HepG2 (cell line): ENCODE results near the gene NCR3LG1. TPM values are rescaled to one million over a fixed set of nuclear protein-coding genes. Genes with fewer than 3 reads are reported as not detected.

Experiments used
- ATAC-seq: fragments of 200-7000 bp; cut with Tn5 transposase; 3 replicates; pipeline ENCODE4 v1.9.1; 2020; ENCODE audit warnings: mild to moderate bottlenecking, moderate library complexity
- BruUV-seq: library from RNA; stranded (reverse); fragments of 400-500 nt; replicated peaks from 2 replicates; lab custom pipeline; 2021; lab: Mats Ljungman, UMichigan
- CTCF ChIA-PET: fragments of 300-600 bp; formaldehyde crosslinking; extraction: SDS; loops from one replicate; lab custom pipeline; 2021; ENCODE audit warnings: low total read pairs, inconsistent platforms, low intra/inter-chr PET ratio; lab: Yijun Ruan, JAX
- POLR2A ChIA-PET: fragments of 350-600 bp; sonication (Branson Sonifier 250); formaldehyde crosslinking; loops from one replicate; lab custom pipeline; 2020; ENCODE audit warnings: antibody characterized with exemption, inconsistent platforms; lab: Yijun Ruan, JAX
- DNase-seq: peaks from one replicate; pipeline ENCODE4 v3.0.0-alpha.2; 2015; ENCODE audit warnings: low spot score
- FAIRE-seq: peaks from 3 replicates; lab custom pipeline; 2011; peaks lifted over from hg19 to GRCh38; lab: Jason Lieb, UNC
- H2AFZ ChIP-seq: one replicate; pipeline ENCODE4 v1.6.1; 2011; ENCODE audit warnings: low read length, inconsistent platforms
- H3K27ac ChIP-seq: fragments of 300-600 bp; 3 replicates; pipeline ENCODE4 v1.8.0; 2011; ENCODE audit warnings: mixed run types, mild to moderate bottlenecking, mixed read lengths, low read length, inconsistent platforms; ENCODE audit not compliant: insufficient read depth; ENCODE audit errors: extremely low read length
- H3K27me3 ChIP-seq, 2 experiments: fragments of 200-600 bp in 1 of 2; 2 replicates in 1 of 2; 3 replicates in 1 of 2; pipeline versions ENCODE4 v1.6.0 to v1.8.0; 2011; ENCODE audit warnings: low read length in 2 of 2, mild to moderate bottlenecking in 2 of 2, moderate library complexity in 2 of 2, inconsistent platforms in 1 of 2; ENCODE audit not compliant: insufficient read depth in 2 of 2, control insufficient read depth in 1 of 2
- H3K36me3 ChIP-seq, 2 experiments: fragments of 200-600 bp in 1 of 2; replicated peaks in 1 of 2; 2 replicates in 1 of 2; 3 replicates in 1 of 2; pipeline versions ENCODE4 v1.5.1 to v1.8.0; 2011; ENCODE audit warnings: low read length in 2 of 2, inconsistent platforms in 1 of 2; ENCODE audit not compliant: insufficient read depth in 2 of 2, control insufficient read depth in 1 of 2
- H3K4me1 ChIP-seq: 2 replicates; pipeline ENCODE4 v1.5.1; 2012; ENCODE audit warnings: low read length, inconsistent platforms; ENCODE audit not compliant: insufficient read depth
- H3K4me2 ChIP-seq: 2 replicates; pipeline ENCODE4 v1.6.0; 2011; ENCODE audit warnings: low read depth, low read length, inconsistent platforms
- H3K4me3 ChIP-seq, 3 experiments: fragments of 200-600 bp in 1 of 3; sonication (generic), shearing (Covaris generic) in 1 of 3; replicated peaks in 1 of 3; 2 replicates each; pipeline ENCODE4 v1.5.1; 2011 to 2016; ENCODE audit warnings: low read length in 3 of 3, inconsistent platforms in 2 of 3, low read depth in 2 of 3, mild to moderate bottlenecking in 2 of 3, control low read depth in 1 of 3, mixed read lengths in 1 of 3; ENCODE audit not compliant: insufficient read depth in 1 of 3
- H3K79me2 ChIP-seq: one replicate; pipeline ENCODE4 v1.6.1; 2011; ENCODE audit warnings: low read length, inconsistent platforms; ENCODE audit not compliant: insufficient read depth
- H3K9ac ChIP-seq: 2 replicates; pipeline ENCODE4 v1.6.0; 2011; ENCODE audit warnings: mild to moderate bottlenecking, low read depth, low read length, inconsistent platforms; ENCODE audit not compliant: insufficient read depth
- H3K9me3 ChIP-seq: 2 replicates; pipeline ENCODE4 v1.5.1; 2012; ENCODE audit warnings: mild to moderate bottlenecking, low read length
- H4K20me1 ChIP-seq: 2 replicates; pipeline ENCODE4 v1.6.0; 2011; ENCODE audit warnings: inconsistent platforms, mild to moderate bottlenecking, low read length, moderate library complexity; ENCODE audit not compliant: insufficient read depth
- AKAP8 ChIP-seq: sonication (generic); formaldehyde crosslinking; IDR thresholded peaks from 2 replicates; pipeline ENCODE4 v1.5.1; 2020; ENCODE audit warnings: mild to moderate bottlenecking, missing genetic modification reagents
- CEBPZ ChIP-seq: IDR thresholded peaks from 2 replicates; pipeline ENCODE4 v1.6.1; 2012; ENCODE audit warnings: low read length, improper control_type of control experiment
- CSRNP2 ChIP-seq: sonication (generic); formaldehyde crosslinking; conservative IDR thresholded peaks from 2 replicates; pipeline ENCODE4 v1.8.0; 2022; ENCODE audit warnings: low read depth, missing genetic modification reagents
- RBM22 ChIP-seq: fragments of 200-400 bp; formaldehyde crosslinking; optimal IDR thresholded peaks from 2 replicates; pipeline ENCODE3; 2017; ENCODE audit warnings: mild to moderate bottlenecking, low read length, moderate library complexity
- TAF15 ChIP-seq: fragments of 200-400 bp; formaldehyde crosslinking; IDR thresholded peaks from one replicate; pipeline ENCODE4 v1.6.1; 2018; ENCODE audit warnings: mild to moderate bottlenecking, low read depth, low read length; ENCODE audit not compliant: poor library complexity, severe bottlenecking
- ZNF225 ChIP-seq: sonication (generic); formaldehyde crosslinking; IDR thresholded peaks from 2 replicates; pipeline ENCODE4 v1.4.0; 2020; ENCODE audit warnings: mild to moderate bottlenecking, missing genetic modification reagents
- ZNF556 ChIP-seq: sonication (generic); formaldehyde crosslinking; IDR thresholded peaks from 2 replicates; pipeline ENCODE4 v1.4.0; 2020; ENCODE audit warnings: mild to moderate bottlenecking, missing genetic modification reagents, borderline replicate concordance
- ZNF7 ChIP-seq: IDR thresholded peaks from 2 replicates; pipeline ENCODE4 v1.6.1; 2016; ENCODE audit warnings: missing biosample characterization, missing genetic modification reagents
- ZSCAN30 ChIP-seq: sonication (generic); formaldehyde crosslinking; IDR thresholded peaks from 2 replicates; pipeline ENCODE4 v1.5.0; 2020; ENCODE audit warnings: mild to moderate bottlenecking, missing genetic modification reagents
- WGBS: methylation state at CpG from one replicate; pipeline ENCODE4 v1.1.6; 2017; ENCODE audit warnings: low lambda C conversion rate; 5-methylcytosine and 5-hydroxymethylcytosine counted together
- in situ Hi-C: cut with HindIII; loops from 2 replicates; pipeline ENCODE4 v1.10.0; 2017; ENCODE audit warnings: low pct_unique_long_range_greater_than_20kb; ENCODE audit not compliant: extremely low pct_ligation_motif_present
- intact Hi-C: fragments of 100-400 bp; cut with micrococcal nuclease; formaldehyde crosslinking; loops from one replicate; pipeline ENCODE4 v1.10.0; 2022; ENCODE audit not compliant: unreplicated experiment
- polyA plus RNA-seq, 8 experiments: library from polyadenylated mRNA; depleted of rRNA in 3 of 8; stranded (reverse) in 7 of 8; unstranded in 1 of 8; fragments of >200 nt; fragmentation: Illumina TruSeq in 4 of 8; extraction: Trizol in 4 of 8; gene quantifications; 2 replicates each; pipeline versions ENCODE4 v1.2.1 to v1.2.3, GENCODE V29; 2011 to 2016; ENCODE audit warnings: low read depth in 4 of 8, missing spikeins in 1 of 8, mixed read lengths in 1 of 8; ENCODE audit not compliant: insufficient read depth in 1 of 8
- total RNA-seq, 5 experiments: library from RNA; depleted of rRNA; stranded (reverse); fragments of >200 nt; fragmentation: Illumina TruSeq; extraction: Trizol; gene quantifications; 2 replicates each; pipeline ENCODE4 v1.2.3, GENCODE V29; 2016; ENCODE audit warnings: low read depth in 1 of 5

Gene NCR3LG1
- total and polyA plus RNA-seq, 2 of the 13 experiments (the other 11 are each of a cell fraction or from before 2014, with no cell fraction given): 16.1 to 25.1 TPM

- Histone ChIP-seq H3K9me3 (no peaks in the 10 kb centered on the region), H3K9ac (no peak overlapping the region), H3K36me3 (peaks cover 19 to 53% of the 10 kb centered on the region in 2 experiments), H3K4me2 (no peak overlapping the region), H3K27me3 (no peaks in the 10 kb centered on the region), H3K4me3 (no peak overlapping the region), H4K20me1 (no peaks in the 10 kb centered on the region)
- in situ Hi-C loops: no loop called here
- DNase-seq: no peak
- CTCF ChIA-PET: no interaction called here
- intact Hi-C loops: no loop called here
- no peak for ATAC-seq
- FAIRE-seq: no peak
- no TSS peak for BruUV-seq
- WGBS: 95% methylated on average over 2 of the region's 2 CpGs
- POLR2A ChIA-PET: no interaction called here
- TF ChIP-seq ZNF556 (CRISPR knock-in tag): no peak
- peak; percentile 35 for TF ChIP-seq RBM22
- TF ChIP-seq, all 625 proteins: peak for 1
- no peaks in the 10 kb centered on the region for H3K4me1 ChIP-seq
- no peak overlapping the region for H2AFZ ChIP-seq
- no peaks in the 10 kb centered on the region for H3K79me2 ChIP-seq
- no peak overlapping the region for H3K27ac ChIP-seq
These were observed 27.1 kb downstream of the NCR3LG1 start for GRCh38 chr11:17378655-17379054.

GRCh38 chr11:17379383-17380180 is 28.0 kb downstream of the NCR3LG1 start:
- in situ Hi-C loops: loop anchor here (5.0 kb wide), 2 partner anchors 93 to 128 kb away; no protein-coding TSS in a partner anchor
- no peaks in the 10 kb centered on the region for H3K27me3 ChIP-seq
- peaks cover 16 to 44% of the 10 kb centered on the region in 2 experiments for H3K36me3 ChIP-seq
- H3K27ac ChIP-seq: no peak overlapping the region
- POLR2A ChIA-PET: no interaction called here
- intact Hi-C loops: no loop called here
- no peak overlapping the region for H3K4me2 ChIP-seq
- H3K4me3 ChIP-seq: no peak overlapping the region
- no peaks in the 10 kb centered on the region for H3K4me1 ChIP-seq
- ATAC-seq: no peak
- WGBS: 96% methylated on average over 7 of the region's 7 CpGs
- no peaks in the 10 kb centered on the region for H4K20me1 ChIP-seq
- CTCF ChIA-PET: no interaction called here
- H2AFZ ChIP-seq: no peak overlapping the region
- H3K9ac ChIP-seq: no peak overlapping the region
- no TSS peak for BruUV-seq
- H3K79me2 ChIP-seq: no peaks in the 10 kb centered on the region
- no peaks in the 10 kb centered on the region for H3K9me3 ChIP-seq
- DNase-seq: no peak
- FAIRE-seq: no peak
- TF ChIP-seq TAF15: no peak
- TF ChIP-seq AKAP8 (CRISPR knock-in tag): no peak
- TF ChIP-seq CEBPZ: no peak
- no peak for TF ChIP-seq CSRNP2
- no peak for TF ChIP-seq ZSCAN30 (CRISPR knock-in tag)
- TF ChIP-seq ZNF225 (CRISPR knock-in tag): no peak
- no peak for TF ChIP-seq ZNF7
